Activated effector memory CD4-positive, alpha-beta T cell treated with anti-CD3 and anti-CD28 coated beads, Interleukin-2, amount 50 U/mL, for 16 hours (primary cell): ENCODE results near the gene TMEM132D.

Experiments used
- DNase-seq: peaks from one replicate; pipeline ENCODE4 v3.0.0-alpha.2; 2020

The TMEM132D gene

DNA sequence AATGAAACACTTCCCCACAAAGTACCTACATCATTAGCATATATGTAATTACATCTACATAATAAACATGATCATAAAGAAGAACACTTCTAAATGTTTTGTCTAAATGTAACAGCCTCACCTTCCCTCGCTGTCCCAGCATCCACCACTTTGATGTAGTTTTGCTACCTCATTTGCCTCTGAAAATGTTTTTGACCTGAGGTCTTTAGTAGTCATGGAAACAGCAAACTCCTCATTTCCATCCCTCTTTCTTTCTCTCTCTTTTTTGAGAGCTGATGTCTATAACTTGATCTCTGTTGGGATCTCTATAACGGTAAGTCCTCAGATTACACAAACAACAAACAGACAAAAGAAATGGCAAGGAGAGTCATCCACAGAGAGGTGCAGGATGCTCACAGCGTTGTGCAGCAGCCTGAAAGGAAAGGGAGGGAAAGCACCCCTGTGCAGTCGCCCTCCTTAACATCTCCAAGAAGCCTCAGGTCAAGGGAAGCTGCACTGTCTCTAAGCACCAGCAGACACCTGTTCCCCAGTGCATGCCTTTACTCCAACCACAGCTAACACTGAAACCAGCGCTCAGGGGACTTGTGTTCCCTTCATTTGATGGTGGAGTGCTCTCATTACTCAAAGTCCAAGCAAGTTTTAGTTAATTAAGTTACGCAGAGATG is 268.7 kb downstream of the TMEM132D start:
- no peak for DNase-seq

GRCh38 chr12:129631316-129631715 is 272.5 kb downstream of the TMEM132D start:
- DNase-seq: no peak

DNA sequence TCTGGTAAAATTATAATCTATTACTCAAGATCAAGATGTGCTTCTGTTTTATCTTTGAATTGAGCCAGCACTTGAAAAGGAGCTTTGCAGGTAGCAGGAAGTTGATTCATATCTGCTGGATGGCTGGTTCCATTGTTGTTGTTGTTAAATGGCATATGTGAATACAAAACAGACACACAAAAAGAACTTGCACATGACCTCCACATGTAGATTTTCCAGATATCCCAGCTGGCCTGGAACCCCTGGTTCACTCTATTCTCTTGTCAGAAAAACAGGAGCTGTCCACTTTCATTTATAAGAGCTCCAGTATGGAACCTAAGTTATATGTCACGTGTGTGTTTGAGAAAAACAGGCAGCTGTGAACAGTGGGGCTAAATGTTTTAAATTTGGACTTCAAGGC is 273.9 kb downstream of the TMEM132D start:
- no peak for DNase-seq

- no peak for DNase-seq
These were observed 281.3 kb downstream of the TMEM132D start for GRCh38 chr12:129622566-129622965.

GRCh38 chr12:129619271-129619670 is 284.6 kb downstream of the TMEM132D start:
- no peak for DNase-seq

DNA sequence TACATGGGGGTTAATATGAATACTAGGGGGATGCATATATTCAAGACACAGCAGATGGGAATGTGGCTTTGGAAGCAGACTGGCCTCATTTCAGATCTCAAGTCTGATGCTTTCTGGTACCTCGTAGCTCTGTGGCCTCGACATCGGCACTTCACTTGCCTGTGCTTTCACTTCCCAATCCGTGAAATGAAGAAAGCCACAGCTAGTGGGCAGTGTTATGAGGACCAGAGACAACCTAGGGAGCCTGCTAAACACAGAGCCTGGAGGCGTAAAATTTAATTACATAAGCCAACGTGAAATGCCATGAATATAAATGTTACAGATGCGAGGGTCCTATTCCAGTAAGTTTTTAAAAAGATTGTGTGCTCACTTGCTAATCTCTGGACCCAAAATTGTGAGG is 286.0 kb downstream of the TMEM132D start:
- DNase-seq: no peak

DNA sequence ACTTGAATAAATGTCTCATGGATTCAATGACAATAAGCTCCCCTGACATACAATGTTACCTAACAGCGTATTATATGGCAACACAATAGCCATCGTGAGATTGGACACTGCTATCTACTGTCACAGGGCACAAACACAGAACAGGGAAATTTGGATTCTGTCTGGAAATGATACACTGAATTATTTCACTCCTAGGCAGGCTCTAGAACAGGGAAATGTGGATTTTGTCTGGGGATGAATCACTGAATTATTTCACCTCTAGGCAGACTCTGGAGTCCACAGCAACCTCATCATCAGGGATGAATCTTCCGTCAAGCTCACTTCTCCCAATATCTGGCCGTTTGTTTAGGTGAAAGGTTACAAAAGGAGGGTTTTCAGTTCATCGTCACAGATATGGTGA is 288.8 kb downstream of the TMEM132D start:
- DNase-seq: no peak

DNA sequence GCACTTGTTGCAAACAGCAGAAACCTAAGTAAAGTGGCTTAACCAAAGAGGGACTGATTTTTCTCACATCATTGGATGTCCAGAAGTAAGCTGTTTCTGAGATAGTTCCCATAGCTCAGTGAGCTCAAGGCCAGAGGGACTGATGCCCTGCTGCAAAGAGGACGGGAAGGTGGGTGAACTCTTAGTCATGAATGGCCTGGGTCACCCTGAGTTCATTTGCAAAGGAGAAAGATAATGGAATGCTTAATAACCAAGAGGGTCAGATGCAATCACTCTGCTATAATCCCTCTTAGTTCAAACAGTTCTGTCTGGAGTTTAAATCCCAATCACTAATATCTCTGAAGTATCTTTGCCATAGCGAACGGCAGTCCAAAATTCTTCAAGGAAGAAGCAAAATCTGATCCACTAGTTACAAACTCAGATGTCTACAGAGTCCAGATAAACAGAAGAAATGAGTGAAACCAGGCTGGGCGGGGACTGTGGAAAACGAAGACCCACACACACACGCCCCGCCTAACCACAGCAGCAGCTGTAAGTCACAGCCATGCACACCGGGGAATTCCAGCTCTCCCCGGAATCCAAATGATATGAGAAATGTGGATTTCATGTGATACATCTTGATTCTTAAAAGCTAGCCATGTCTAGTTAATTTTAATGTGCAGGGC is 289.5 kb downstream of the TMEM132D start:
- DNase-seq: no peak

GRCh38 chr12:129613314-129613713 is 290.5 kb downstream of the TMEM132D start:
- no peak for DNase-seq

- DNase-seq: no peak
These were observed 293.2 kb downstream of the TMEM132D start for GRCh38 chr12:129610601-129611120.

GRCh38 chr12:129607756-129608155 is 296.1 kb downstream of the TMEM132D start:
- no peak for DNase-seq

DNA sequence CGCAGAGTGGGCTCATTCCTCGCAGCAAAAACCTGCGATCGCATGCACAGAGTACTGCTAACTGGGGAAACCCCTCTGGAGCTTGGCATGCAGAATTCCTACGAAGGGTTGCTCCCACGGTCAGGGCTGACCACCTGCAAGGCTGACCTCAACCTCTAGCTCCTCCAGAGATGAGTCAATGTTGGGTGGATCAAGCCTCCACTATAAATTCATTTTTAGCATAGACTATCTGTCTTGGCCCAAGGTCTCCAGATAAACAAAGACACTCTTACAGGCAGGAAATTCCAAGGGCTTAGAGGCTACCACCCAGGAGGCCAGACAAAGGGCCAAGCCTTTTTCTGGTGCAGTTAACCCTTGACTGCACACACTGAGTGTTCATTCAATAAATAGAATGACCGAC is 296.5 kb downstream of the TMEM132D start:
- no peak for DNase-seq

- DNase-seq: no peak
These were observed 297.6 kb downstream of the TMEM132D start for GRCh38 chr12:129606239-129606638.

GRCh38 chr12:129605666-129606065 is 298.2 kb downstream of the TMEM132D start:
- DNase-seq: no peak

DNA sequence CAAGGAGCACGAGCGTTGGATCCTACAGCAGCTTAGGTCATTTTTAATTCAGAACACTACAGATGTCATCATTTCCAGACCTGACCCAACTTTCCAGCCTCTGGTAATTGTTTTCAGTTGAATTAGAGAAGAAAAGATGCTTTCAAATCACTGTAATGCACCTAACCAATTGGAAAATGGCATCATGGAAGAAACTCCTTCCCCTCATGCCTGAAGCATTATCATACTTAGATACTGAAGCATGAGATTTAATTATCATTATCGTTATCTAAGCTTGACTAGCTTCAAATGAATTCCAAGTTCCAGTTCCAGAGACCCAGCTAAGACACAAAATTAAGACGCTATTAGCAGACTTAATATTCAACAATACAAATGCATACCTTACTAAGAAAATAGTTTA is 299.3 kb downstream of the TMEM132D start:
- DNase-seq: no peak

GRCh38 chr12:129599406-129599805 is 304.4 kb downstream of the TMEM132D start:
- no peak for DNase-seq

DNA sequence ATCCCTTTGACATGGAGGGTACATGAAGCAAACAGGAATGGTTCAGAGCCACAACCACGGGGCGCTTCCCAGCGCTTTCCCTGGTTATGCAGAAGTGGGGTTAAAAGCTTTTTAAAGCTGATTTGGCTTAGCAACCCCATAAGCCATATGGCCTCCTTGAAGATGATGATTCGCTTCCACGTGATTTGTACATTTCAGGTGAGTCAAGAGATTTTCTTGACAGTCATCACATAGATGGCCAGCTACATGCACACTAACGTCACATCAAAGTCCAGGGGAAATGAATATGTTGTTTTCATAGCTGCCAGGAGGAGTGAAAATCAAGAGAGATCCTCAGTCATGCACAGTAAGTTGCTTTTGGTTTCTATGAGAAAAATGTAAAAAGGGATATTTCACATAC is 309.7 kb downstream of the TMEM132D start:
- no peak for DNase-seq

DNA sequence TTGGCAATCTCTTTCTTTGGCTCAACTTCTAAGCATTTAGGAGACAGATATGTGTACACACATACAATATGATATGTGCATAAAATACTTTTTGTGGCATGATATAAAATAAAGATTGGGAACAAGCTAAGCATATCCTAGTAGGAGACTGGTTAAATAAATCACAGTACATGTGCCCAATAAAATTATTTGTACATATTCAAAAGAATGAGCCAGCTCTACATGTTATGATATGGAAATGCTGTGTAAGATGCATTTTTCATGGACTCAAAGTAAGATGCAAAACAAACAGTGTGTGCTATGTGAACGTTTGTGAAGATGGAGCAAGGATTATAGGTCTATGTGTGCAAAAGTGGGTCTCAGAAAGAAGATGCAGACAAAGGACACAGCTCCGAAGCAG is 311.4 kb downstream of the TMEM132D start:
- no peak for DNase-seq

- no peak for DNase-seq
These were observed 314.3 kb downstream of the TMEM132D start for GRCh38 chr12:129589503-129589902.

DNA sequence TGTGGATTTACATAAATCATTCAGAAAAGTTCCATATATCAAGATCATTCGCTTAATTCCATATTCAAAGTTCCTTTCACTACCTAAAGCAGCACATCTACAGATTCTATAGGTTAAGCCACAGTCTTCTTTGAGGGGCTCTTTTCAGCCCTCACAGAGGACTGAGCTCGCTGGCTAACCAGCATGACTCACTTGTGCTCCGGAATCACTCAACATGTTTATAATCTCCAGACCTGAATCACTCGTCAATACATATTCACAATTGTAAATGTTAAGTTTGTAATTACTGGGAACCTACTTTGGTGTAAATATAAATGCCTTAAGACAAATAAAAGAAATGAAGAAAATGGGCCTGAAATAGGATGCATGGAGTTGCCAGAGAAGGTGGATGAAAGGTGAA is 315.7 kb downstream of the TMEM132D start:
- no peak for DNase-seq

DNA sequence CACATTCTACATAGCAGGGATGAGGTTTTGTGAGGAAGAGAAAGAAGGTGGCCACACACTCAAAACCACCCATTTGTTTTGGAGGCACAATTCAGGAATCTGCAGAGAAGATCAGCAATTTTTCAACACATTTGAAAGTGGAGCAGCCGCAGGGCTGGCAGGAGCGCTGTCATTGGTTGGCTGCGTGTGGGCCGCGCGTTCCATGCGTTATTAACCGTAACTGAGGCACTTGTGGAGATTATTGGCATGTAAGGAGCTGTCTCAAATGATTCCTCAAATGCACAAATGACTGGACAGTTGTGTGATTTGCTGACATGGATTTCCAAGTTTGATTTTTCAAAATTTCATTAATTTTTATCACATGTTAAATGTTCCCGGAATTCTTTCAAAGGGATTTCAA is 318.5 kb downstream of the TMEM132D start:
- no peak for DNase-seq

GRCh38 chr12:129579879-129580278 is 323.9 kb downstream of the TMEM132D start:
- DNase-seq: no peak

- no peak for DNase-seq
These were observed 331.8 kb downstream of the TMEM132D start for GRCh38 chr12:129571901-129572494.

GRCh38 chr12:129570796-129571400 is 332.9 kb downstream of the TMEM132D start:
- DNase-seq: no peak
